ENCODE results near the gene TMEM203.

Gene TMEM203

GRCh38 chr9:137236936-137237421 lies 31.5 kb upstream of the TMEM203 start:
- H3K4me3 ChIP-seq (ENCODE audit: low read length) = no peak overlapping the region; the same call in 1 of the 2 replicates

GRCh38 chr9:137236238-137236935 lies 30.9 kb upstream of the TMEM203 start:
- H3K4me3 ChIP-seq (ENCODE audit: low read length) = no peak overlapping the region; the same call in 1 of the 2 replicates
- no peak for TF ChIP-seq ZNF274 (IDR thresholded peaks at IDR 0.05; ENCODE audit: low read depth, low read length)

More at GRCh38 chr9:137236936-137237421, 31.5 kb upstream of the TMEM203 start:
- no peak for TF ChIP-seq ZNF274 (IDR thresholded peaks at IDR 0.05; ENCODE audit: low read depth, low read length)

GRCh38 chr9:137235424-137236237 lies 30.2 kb upstream of the TMEM203 start:
- TF ChIP-seq ZNF274 (IDR thresholded peaks at IDR 0.05; ENCODE audit: low read depth, low read length) = no peak
- no peak overlapping the region for H3K4me3 ChIP-seq (ENCODE audit: low read length)

- H3K4me3 ChIP-seq (ENCODE audit: low read length) = no peak overlapping the region
- TF ChIP-seq ZNF274 (IDR thresholded peaks at IDR 0.05; ENCODE audit: low read depth, low read length) = no peak
These were observed 29.4 kb upstream of the TMEM203 start for GRCh38 chr9:137234758-137235423.

- no peak overlapping the region for H3K4me3 ChIP-seq (ENCODE audit: low read length)
- no peak for TF ChIP-seq ZNF274 (IDR thresholded peaks at IDR 0.05; ENCODE audit: low read depth, low read length)
These were observed 28.7 kb upstream of the TMEM203 start for GRCh38 chr9:137234055-137234697.

- TF ChIP-seq ZNF274 (IDR thresholded peaks at IDR 0.05; ENCODE audit: low read depth, low read length) = no peak
- H3K4me3 ChIP-seq (ENCODE audit: low read length) = no peak overlapping the region
These were observed 27.9 kb upstream of the TMEM203 start for GRCh38 chr9:137233143-137233980.

- no peak overlapping the region for H3K4me3 ChIP-seq (ENCODE audit: low read length)
- no peak for TF ChIP-seq ZNF274 (IDR thresholded peaks at IDR 0.05; ENCODE audit: low read depth, low read length)
These were observed 27.1 kb upstream of the TMEM203 start for GRCh38 chr9:137232510-137232909.

- TF ChIP-seq ZNF274 (IDR thresholded peaks at IDR 0.05; ENCODE audit: low read depth, low read length) = no peak
- H3K4me3 ChIP-seq (ENCODE audit: low read length) = no peak overlapping the region
These were observed 26.7 kb upstream of the TMEM203 start for GRCh38 chr9:137232101-137232500.

GRCh38 chr9:137231372-137232039 lies 26.1 kb upstream of the TMEM203 start:
- no peak overlapping the region for H3K4me3 ChIP-seq (ENCODE audit: low read length)
- TF ChIP-seq ZNF274 (IDR thresholded peaks at IDR 0.05; ENCODE audit: low read depth, low read length) = no peak

GRCh38 chr9:137230705-137231371 lies 25.4 kb upstream of the TMEM203 start, which contains the start of gene SLC34A3:
Gene SLC34A3, plus strand, starts transcription at chr9:137230901. Its CDS starts 802 bp downstream, at chr9:137231703.
- no peak within 1 kb of the TSS for H3K4me3 ChIP-seq (ENCODE audit: low read length)
- TF ChIP-seq ZNF274 (IDR thresholded peaks at IDR 0.05; ENCODE audit: low read depth, low read length) = no peak

- no peak overlapping the region for H3K4me3 ChIP-seq (ENCODE audit: low read length)
- no peak for TF ChIP-seq ZNF274 (IDR thresholded peaks at IDR 0.05; ENCODE audit: low read depth, low read length)
These were observed 24.7 kb upstream of the TMEM203 start for GRCh38 chr9:137229903-137230704.

All from GM08714 (cell line).